ENCODE results near the gene OTOP2. TPM values are rescaled to one million over a fixed set of nuclear protein-coding genes. Genes with fewer than 3 reads are reported as not detected.

Gene OTOP2
- total RNA-seq, 4 donors from 2014 or later: 3.4 to 99.1 (median 62.6) TPM

- no peaks in the 10 kb centered on the region for H3K9me3 ChIP-seq
- H3K4me3 ChIP-seq: no peak overlapping the region
- intact Hi-C loops (cut with DNase I; ENCODE audit: low total_unique reads): no loop called here
- no peak for DNase-seq
- no peaks in the 10 kb centered on the region for H3K36me3 ChIP-seq
- no peak overlapping the region for H3K27ac ChIP-seq
- in situ Hi-C loops (cut with MboI; ENCODE audit: low pct_ligation_motif_present in 1 of 4, low pct_unique_long_range_greater_than_20kb in 1 of 4, low sequenced_read_pairs in 3 of 4): no loop called here
- 91 to 97% methylated on average over 3 of the region's 3 CpGs for WGBS, 2 donors (ENCODE audit: low coverage in 1 of 2)
- H3K4me1 ChIP-seq: peaks cover 6 to 17% (median 15%) of the 10 kb centered on the region in 4 donors
- peaks cover 14% of the 10 kb centered on the region for H3K27me3 ChIP-seq
- TF ChIP-seq POLR2AphosphoS5 (IDR thresholded peaks at IDR 0.05): no peak
- no peak for TF ChIP-seq POLR2A (IDR thresholded peaks at IDR 0.05)
- TF ChIP-seq EP300 (IDR thresholded peaks at IDR 0.05; ENCODE audit: low read depth): no peak
- TF ChIP-seq CTCF (IDR thresholded peaks at IDR 0.05): no peak
These were observed 53.7 kb downstream of the OTOP2 start for GRCh38 chr17:74977802-74978201.

- H3K27me3 ChIP-seq: peaks cover 10% of the 10 kb centered on the region
- in situ Hi-C loops (cut with MboI; ENCODE audit: low pct_ligation_motif_present in 1 of 4, low pct_unique_long_range_greater_than_20kb in 1 of 4, low sequenced_read_pairs in 3 of 4): no loop called here
- 60 to 62% methylated on average over 1 to 3 of the region's 3 CpGs for WGBS, 2 donors (ENCODE audit: low coverage in 1 of 2)
- no peak overlapping the region for H3K27ac ChIP-seq
- intact Hi-C loops (cut with DNase I; ENCODE audit: low total_unique reads): no loop called here
- DNase-seq: no peak
- H3K9me3 ChIP-seq: no peaks in the 10 kb centered on the region
- no peak overlapping the region for H3K4me3 ChIP-seq
- no peak for TF ChIP-seq POLR2A (IDR thresholded peaks at IDR 0.05)
- no peak for TF ChIP-seq EP300 (IDR thresholded peaks at IDR 0.05; ENCODE audit: low read depth)
- no peak for TF ChIP-seq CTCF (IDR thresholded peaks at IDR 0.05)
- TF ChIP-seq POLR2AphosphoS5 (IDR thresholded peaks at IDR 0.05): no peak
- no peaks in the 10 kb centered on the region for H3K36me3 ChIP-seq
- H3K4me1 ChIP-seq: peaks cover 6 to 16% (median 12%) of the 10 kb centered on the region in 4 donors
These were observed 54.2 kb downstream of the OTOP2 start for GRCh38 chr17:74978240-74978639.

GRCh38 chr17:74979408-74980146, 55.5 kb downstream of the OTOP2 start:
- 82 to 84% methylated on average over 12 to 17 of the region's 17 CpGs for WGBS, 2 donors (ENCODE audit: low coverage in 1 of 2)
- intact Hi-C loops (cut with DNase I; ENCODE audit: low total_unique reads): no loop called here
- TF ChIP-seq POLR2AphosphoS5 (IDR thresholded peaks at IDR 0.05) (no peak), EP300 (IDR thresholded peaks at IDR 0.05; ENCODE audit: low read depth) (no peak), CTCF (IDR thresholded peaks at IDR 0.05) (no peak), POLR2A (IDR thresholded peaks at IDR 0.05) (no peak)
- Histone ChIP-seq H3K4me3 (no peak overlapping the region), H3K9me3 (no peaks in the 10 kb centered on the region), H3K36me3 (no peaks in the 10 kb centered on the region), H3K27ac (no peak overlapping the region), H3K27me3 (peaks cover 3% of the 10 kb centered on the region), H3K4me1 (peaks cover 6 to 16% (median 12%) of the 10 kb centered on the region in 4 donors)
- no peak for DNase-seq
- in situ Hi-C loops (cut with MboI; ENCODE audit: low pct_ligation_motif_present in 1 of 4, low pct_unique_long_range_greater_than_20kb in 1 of 4, low sequenced_read_pairs in 3 of 4): no loop called here

- TF ChIP-seq POLR2A (IDR thresholded peaks at IDR 0.05) (no peak), EP300 (IDR thresholded peaks at IDR 0.05; ENCODE audit: low read depth) (no peak), CTCF (IDR thresholded peaks at IDR 0.05) (no peak), POLR2AphosphoS5 (IDR thresholded peaks at IDR 0.05) (no peak)
- H3K9me3 ChIP-seq: no peaks in the 10 kb centered on the region
- in situ Hi-C loops (cut with MboI; ENCODE audit: low pct_ligation_motif_present in 1 of 4, low pct_unique_long_range_greater_than_20kb in 1 of 4, low sequenced_read_pairs in 3 of 4) (no loop called here), intact Hi-C loops (cut with DNase I; ENCODE audit: low total_unique reads) (no loop called here)
- H3K36me3 ChIP-seq: no peaks in the 10 kb centered on the region
- H3K27ac ChIP-seq: peak overlapping the region; percentile 74 to 90 (median 83)
- 79% methylated on average over 16 of the region's 16 CpGs; no CpG with 5 or more reads in 1 of the 2 donors for WGBS, 2 donors (ENCODE audit: low coverage in 1 of 2)
- no peak for DNase-seq
- H3K27me3 ChIP-seq: no peaks in the 10 kb centered on the region
- peak overlapping the region; percentile 35 to 68 (median 54) for H3K4me3 ChIP-seq
- peaks cover 6 to 16% (median 12%) of the 10 kb centered on the region in 4 donors for H3K4me1 ChIP-seq
These were observed 57.4 kb downstream of the OTOP2 start for GRCh38 chr17:74981318-74981978.

Data from transverse colon (tissue), 4 donors.